NK-92 treated with Interleukin-12 subunit alpha and Interleukin-12 subunit beta, amount 100 ng/mL, for 24 hours (cell line): ENCODE results near the gene WDR62.
"Not testable (repeated sequence)": the region's sequence is repeated elsewhere in the genome, so short reads cannot be mapped to it uniquely, and the experiment has no call there.

Experiments used
- DNase-seq: peaks from one replicate; lab custom pipeline; 2025; lab: John Stamatoyannopoulos, UW

The WDR62 gene

GRCh38 chr19:36032251-36033104, 22.2 kb upstream of the WDR62 start, which contains the start of gene CLIP3:
Gene CLIP3 (minus strand): TSS chr19:36032873. CDS start chr19:36032357, 516 bp downstream.
- no peak for DNase-seq

- no peak for DNase-seq
These were observed 14.2 kb upstream of the WDR62 start for GRCh38 chr19:36040495-36040894.

GRCh38 chr19:36041092-36041491, 13.6 kb upstream of the WDR62 start:
- not testable (repeated sequence) for DNase-seq

DNA sequence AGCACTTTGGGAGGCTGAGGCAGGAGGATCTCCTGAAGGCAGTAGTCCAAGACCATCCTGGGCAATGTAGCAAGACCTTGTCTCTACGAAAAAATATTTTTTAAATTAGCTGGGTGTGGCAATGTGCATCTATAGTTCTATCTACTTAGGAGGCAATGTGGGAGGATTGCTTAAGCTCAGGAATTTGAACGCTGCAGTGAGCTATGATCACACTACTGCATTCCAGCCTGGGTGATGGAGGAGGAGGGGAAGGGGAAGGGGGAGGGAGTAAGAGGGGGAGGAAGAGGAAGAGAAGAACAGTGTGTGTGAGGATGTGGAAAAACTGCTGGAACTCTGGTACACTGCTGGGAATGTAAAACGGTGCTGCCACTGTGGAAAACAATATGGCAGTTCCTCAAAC, 12.9 kb upstream of the WDR62 start:
- no peak for DNase-seq

- no peak for DNase-seq
These were observed 10.7 kb upstream of the WDR62 start for GRCh38 chr19:36043952-36044351.

GRCh38 chr19:36046443-36047050, 8.2 kb upstream of the WDR62 start:
- no peak for DNase-seq

- no peak for DNase-seq
These were observed 6.9 kb upstream of the WDR62 start for GRCh38 chr19:36047835-36048234.

- no peak for DNase-seq
These were observed 5.5 kb upstream of the WDR62 start for GRCh38 chr19:36049080-36049698.

- no peak for DNase-seq
These were observed 3.5 kb upstream of the WDR62 start for GRCh38 chr19:36051236-36051635.

- no peak for DNase-seq
These were observed 3.1 kb upstream of the WDR62 start for GRCh38 chr19:36051637-36052036.

GRCh38 chr19:36054119-36054732, 471 bp upstream of the WDR62 start, which contains the start of gene THAP8:
Gene THAP8 (minus strand): TSS chr19:36054285. CDS start chr19:36054217, 68 bp downstream.
- peak; percentile 100 for DNase-seq

GRCh38 chr19:36058481-36059179, 3.9 kb downstream of the WDR62 start:
- no peak for DNase-seq

- no peak for DNase-seq
These were observed 4.6 kb downstream of the WDR62 start for GRCh38 chr19:36059180-36059910.

DNA sequence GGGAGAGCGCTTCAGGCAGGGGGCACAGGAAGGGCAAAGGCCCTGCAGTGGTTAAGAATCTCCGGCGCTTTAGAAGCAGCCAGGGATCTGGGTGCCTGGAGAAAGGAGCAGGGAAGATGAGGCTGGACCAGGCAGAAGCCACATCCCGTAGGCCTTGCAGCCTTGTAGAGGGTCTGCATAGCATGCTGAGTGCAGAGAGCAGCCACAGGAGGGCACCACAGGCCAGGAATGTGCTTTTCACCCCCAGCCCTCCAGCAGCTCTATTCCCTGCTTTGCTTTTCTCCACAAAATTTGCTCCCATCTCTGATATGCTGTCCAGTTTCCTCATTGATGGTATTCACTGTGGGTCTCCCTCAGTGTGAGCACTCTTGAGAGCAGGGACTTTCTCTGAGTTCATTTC, 5.7 kb downstream of the WDR62 start:
- DNase-seq: no peak

- no peak for DNase-seq
These were observed 6.7 kb downstream of the WDR62 start for GRCh38 chr19:36061367-36061766.

DNA sequence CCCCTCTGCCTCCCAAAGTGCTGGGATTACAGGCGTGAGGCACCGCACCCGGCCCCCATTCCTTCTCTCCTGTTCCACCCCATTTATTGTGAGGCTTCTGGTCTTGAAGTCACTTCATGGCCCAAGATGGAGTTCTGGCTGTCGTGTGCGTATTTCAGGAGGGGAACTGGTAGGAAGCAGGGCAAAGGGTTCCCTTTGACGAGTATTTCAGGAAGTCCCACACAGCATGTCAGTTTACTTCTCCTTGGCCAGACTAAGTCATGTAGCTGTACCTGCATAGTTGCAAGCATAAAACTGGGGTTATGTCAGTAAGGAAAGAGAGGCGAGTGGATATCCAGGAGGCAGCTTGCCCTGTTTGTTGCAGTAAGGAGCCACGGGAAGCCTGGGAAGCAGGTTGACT, 10.1 kb downstream of the WDR62 start:
- DNase-seq: no peak

DNA sequence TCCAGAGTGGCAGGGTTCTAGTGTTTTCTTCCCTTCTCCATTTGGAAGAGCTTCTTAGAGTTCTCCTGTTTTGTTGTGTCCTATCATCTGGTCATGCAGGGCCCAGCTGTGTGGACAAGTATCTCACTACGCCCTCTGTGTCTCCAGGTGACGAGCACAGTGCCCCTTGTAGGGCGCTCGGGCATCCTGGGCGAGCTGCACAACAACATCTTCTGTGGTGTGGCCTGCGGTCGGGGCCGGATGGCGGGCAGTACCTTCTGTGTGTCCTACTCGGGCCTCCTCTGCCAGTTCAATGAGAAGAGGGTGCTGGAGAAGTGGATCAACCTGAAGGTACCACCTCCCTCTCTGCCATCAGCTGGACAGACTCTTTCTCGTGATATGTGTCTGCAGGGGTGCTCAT, 13.0 kb downstream of the WDR62 start:
- DNase-seq: no peak

DNA sequence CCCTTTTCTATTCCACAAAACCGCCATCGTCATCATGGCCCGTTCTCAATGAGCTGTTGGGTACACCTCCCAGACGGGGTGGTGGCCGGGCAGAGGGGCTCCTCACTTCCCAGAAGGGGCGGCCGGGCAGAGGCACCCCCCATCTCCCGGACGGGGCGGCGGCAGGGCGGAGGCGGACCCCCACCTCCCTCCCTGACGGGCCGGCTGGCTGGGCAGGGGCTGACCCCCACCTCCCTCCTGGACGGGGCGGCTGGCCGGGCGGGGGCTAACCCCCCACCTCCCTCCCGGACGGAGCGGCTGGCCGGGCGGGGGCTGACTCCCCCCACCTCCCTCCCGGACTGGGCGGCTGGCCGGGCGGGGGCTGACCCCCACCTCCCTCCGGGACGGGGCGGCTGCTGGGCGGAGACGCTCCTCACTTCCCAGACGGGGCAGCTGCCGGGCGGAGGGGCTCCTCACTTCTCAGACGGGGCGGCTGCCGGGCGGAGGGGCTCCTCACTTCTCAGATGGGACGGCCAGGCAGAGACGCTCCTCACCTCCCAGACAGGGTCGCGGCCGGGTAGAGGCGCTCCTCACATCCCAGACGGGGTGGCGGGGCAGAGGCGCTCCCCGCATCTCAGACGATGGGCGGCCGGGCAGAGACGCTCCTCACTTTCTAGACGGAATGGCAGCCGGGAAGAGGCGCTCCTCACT, 14.3 kb downstream of the WDR62 start:
- not testable (repeated sequence) for DNase-seq

DNA sequence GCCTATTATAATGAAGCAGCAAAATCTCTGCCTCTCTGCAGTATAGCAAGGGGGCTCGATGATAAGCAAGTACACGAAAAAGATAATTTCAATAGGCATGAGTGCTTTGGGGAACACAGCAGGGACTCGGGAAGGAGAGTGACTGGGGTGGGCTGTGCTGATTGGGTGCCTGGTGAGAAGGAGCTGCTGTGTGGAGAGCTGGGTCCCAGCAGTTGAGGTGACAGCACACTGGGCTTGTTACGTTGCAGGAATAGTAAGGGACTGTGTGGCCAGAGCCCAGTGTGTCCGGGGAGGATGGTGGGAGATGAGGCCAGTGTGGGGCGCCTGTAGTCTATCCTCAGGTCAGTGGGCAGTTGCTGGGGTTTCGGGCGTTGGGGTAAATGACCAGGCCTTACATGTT, 17.4 kb downstream of the WDR62 start:
- DNase-seq: no peak

DNA sequence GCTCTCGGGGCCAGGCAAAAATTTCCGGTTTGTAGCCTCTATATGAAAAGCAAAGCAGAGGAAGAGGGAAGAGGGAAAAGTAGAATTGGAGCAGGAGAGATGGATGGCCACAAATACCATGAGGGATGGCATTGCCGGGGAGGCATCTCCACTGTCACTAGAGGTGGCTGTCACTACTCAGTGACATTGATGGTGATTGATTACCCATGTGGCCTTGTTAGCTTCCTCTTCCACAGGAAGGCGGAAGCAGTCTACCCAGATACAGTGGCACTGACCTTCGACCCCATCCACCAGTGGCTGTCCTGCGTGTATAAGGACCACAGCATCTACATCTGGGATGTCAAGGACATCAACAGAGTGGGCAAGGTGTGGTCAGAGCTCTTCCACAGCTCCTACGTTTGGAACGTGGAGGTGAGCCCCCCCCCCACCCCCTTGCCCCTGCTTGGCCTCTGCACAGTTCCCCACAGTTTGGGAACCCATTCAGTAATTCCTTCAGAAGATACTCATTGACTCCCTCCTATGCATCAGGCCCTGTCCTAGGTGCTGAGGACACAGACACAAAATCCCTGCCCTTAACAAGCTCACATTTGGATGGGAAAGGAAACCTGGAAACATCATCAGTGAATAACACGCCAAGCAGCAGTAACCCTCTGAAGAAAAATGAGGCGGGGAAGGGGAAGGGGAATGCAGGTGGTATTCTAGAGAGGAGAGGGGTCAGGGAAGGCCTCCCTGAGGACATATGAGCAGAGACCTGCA, 18.6 kb downstream of the WDR62 start:
- no peak for DNase-seq
